K562 (cell line): Measurements from ENCODE around the gene ANO4. TPM values are rescaled to one million over a fixed set of nuclear protein-coding genes. Genes with fewer than 3 reads are reported as not detected.

Experiments
- ATAC-seq: fragments of 200-7000 bp; cut with Tn5 transposase; 3 replicates; pipeline ENCODE4 v1.9.1; 2020; ENCODE audit warnings: moderate library complexity
- BruUV-seq: library from RNA; stranded (reverse); fragments of 400-500 nt; replicated peaks from 2 replicates; lab custom pipeline; 2021; lab: Mats Ljungman, UMichigan
- CTCF ChIA-PET: fragments of 300-600 bp; formaldehyde crosslinking; extraction: SDS; loops from one replicate; lab custom pipeline; 2021; ENCODE audit warnings: low intra/inter-chr PET ratio; lab: Yijun Ruan, JAX
- POLR2A ChIA-PET: fragments of 300-600, 350-650 bp; sonication (Branson Sonifier 250); formaldehyde crosslinking; extraction: SDS; loops from one replicate; lab custom pipeline; 2021; ENCODE audit warnings: antibody characterized with exemption, inconsistent platforms; lab: Yijun Ruan, JAX
- DNase-seq, 4 experiments: peaks; one replicate each; pipeline versions ENCODE4 v3.0.0 to v3.0.0-alpha.2; 2011 to 2018; ENCODE audit warnings: low spot score in 3 of 4, mixed read lengths in 3 of 4; ENCODE audit errors: extremely low read depth in 1 of 4
- FAIRE-seq: peaks from 2 replicates; lab custom pipeline; 2011; peaks lifted over from hg19 to GRCh38; lab: Jason Lieb, UNC
- H2AFZ ChIP-seq: 2 replicates; pipeline ENCODE4 v1.6.0; 2011; ENCODE audit warnings: low read depth, low read length, control low read depth, inconsistent platforms
- H3K27ac ChIP-seq: fragments of 200-600 bp; 3 replicates; pipeline ENCODE4 v1.8.0; 2011; ENCODE audit warnings: low read depth, mild to moderate bottlenecking, control low read depth, inconsistent platforms, low read length, moderate library complexity, mixed read lengths; ENCODE audit errors: extremely low read depth
- H3K27me3 ChIP-seq, 2 experiments: fragments of 300-600 bp in 1 of 2; 2 replicates in 1 of 2; 3 replicates in 1 of 2; pipeline versions ENCODE4 v1.6.0 to v1.8.0; 2011; ENCODE audit warnings: inconsistent platforms in 2 of 2, low read length in 2 of 2, mild to moderate bottlenecking in 1 of 2, mixed read lengths in 1 of 2, moderate library complexity in 1 of 2; ENCODE audit not compliant: control insufficient read depth in 2 of 2, insufficient read depth in 2 of 2
- H3K36me3 ChIP-seq: fragments of 300-600 bp; 3 replicates; pipeline ENCODE4 v1.8.0; 2011; ENCODE audit warnings: mild to moderate bottlenecking, low read length, inconsistent platforms; ENCODE audit not compliant: control insufficient read depth, insufficient read depth
- H3K4me1 ChIP-seq, 2 experiments: fragments of 200-600 bp in 1 of 2; replicated peaks in 1 of 2; 2 replicates in 1 of 2; 3 replicates in 1 of 2; pipeline versions ENCODE4 v1.5.1 to v1.8.0; 2011; ENCODE audit warnings: inconsistent platforms in 2 of 2, low read length in 2 of 2, mild to moderate bottlenecking in 1 of 2, mixed read lengths in 1 of 2, moderate library complexity in 1 of 2; ENCODE audit not compliant: control insufficient read depth in 2 of 2, insufficient read depth in 2 of 2
- H3K4me2 ChIP-seq: 2 replicates; pipeline ENCODE4 v1.6.1; 2011; ENCODE audit warnings: low read length, control low read depth, inconsistent platforms, mixed read lengths; ENCODE audit not compliant: insufficient read depth
- H3K4me3 ChIP-seq: fragments of 200-600 bp; sonication (generic), shearing (Covaris generic); 2 replicates; pipeline ENCODE4 v1.5.1; 2016; ENCODE audit warnings: control low read depth, inconsistent platforms
- H3K79me2 ChIP-seq: fragments of 200-600 bp; 3 replicates; pipeline ENCODE4 v1.8.0; 2011; ENCODE audit warnings: low read length, inconsistent platforms; ENCODE audit not compliant: control insufficient read depth, insufficient read depth
- H3K9ac ChIP-seq, 2 experiments: 2 replicates each; pipeline versions ENCODE4 v1.6.0 to v1.6.1; 2011; ENCODE audit warnings: low read depth in 2 of 2, low read length in 2 of 2, control low read depth in 1 of 2, inconsistent platforms in 1 of 2, mild to moderate bottlenecking in 1 of 2, mixed read lengths in 1 of 2; ENCODE audit not compliant: insufficient read depth in 1 of 2
- H3K9me1 ChIP-seq: one replicate; pipeline ENCODE4 v1.6.0; 2011; ENCODE audit warnings: inconsistent platforms, mild to moderate bottlenecking, low read length, moderate library complexity; ENCODE audit not compliant: control insufficient read depth, insufficient read depth
- H3K9me3 ChIP-seq: replicated peaks from 2 replicates; pipeline ENCODE4 v1.5.1; 2011; ENCODE audit warnings: low read depth, low read length, inconsistent platforms; ENCODE audit not compliant: control insufficient read depth, insufficient read depth
- H4K20me1 ChIP-seq: replicated peaks from 2 replicates; pipeline ENCODE4 v1.6.1; 2011; ENCODE audit warnings: low read length, inconsistent platforms, mixed read lengths; ENCODE audit not compliant: control insufficient read depth, insufficient read depth
- ARID3B ChIP-seq: fragments of 250-450 bp; sonication (Bioruptor Pico); IDR thresholded peaks from 2 replicates; pipeline ENCODE4 v1.4.0; 2020; ENCODE audit warnings: borderline replicate concordance
- BACH1 ChIP-seq: fragments of 200-800 bp; sonication (Bioruptor generic); IDR thresholded peaks from 2 replicates; pipeline ENCODE4 v1.6.1; 2016; ENCODE audit warnings: missing genetic modification characterization, missing compliant biosample characterization
- FOXA3 ChIP-seq, 2 experiments: fragments of 450-650 bp in 1 of 2; sonication (generic) in 1 of 2; formaldehyde crosslinking; IDR thresholded peaks in 1 of 2; conservative IDR thresholded peaks in 1 of 2; 2 replicates each; pipeline versions ENCODE4 v1.4.0 to v1.8.0; 2020 to 2022; ENCODE audit warnings: mild to moderate bottlenecking in 2 of 2, missing genetic modification reagents in 1 of 2
- ILK ChIP-seq: fragments of 450-650 bp; IDR thresholded peaks from 2 replicates; pipeline ENCODE4 v1.6.1; 2016; ENCODE audit warnings: missing genetic modification characterization, low read depth, mild to moderate bottlenecking, missing compliant biosample characterization, moderate library complexity, borderline replicate concordance
- NEUROD1 ChIP-seq: fragments of 150-350 bp; IDR thresholded peaks from 2 replicates; pipeline ENCODE4 v1.6.1; 2014; ENCODE audit warnings: borderline replicate concordance, low read length, low read depth; ENCODE audit not compliant: partially characterized antibody
- SRSF7 ChIP-seq: fragments of 200-400 bp; formaldehyde crosslinking; optimal IDR thresholded peaks from 2 replicates; pipeline ENCODE3; 2017; ENCODE audit warnings: mild to moderate bottlenecking, low read depth, low read length
- TSC22D4 ChIP-seq: fragments of 450-650 bp; IDR thresholded peaks from 2 replicates; pipeline ENCODE4 v1.6.1; 2016; ENCODE audit warnings: missing genetic modification characterization, missing biosample characterization, control low read depth
- ZBTB40 ChIP-seq, 2 experiments: fragments of 450-650 bp in 1 of 2; sonication (generic) in 1 of 2; formaldehyde crosslinking in 1 of 2; IDR thresholded peaks; 2 replicates each; pipeline versions ENCODE4 v1.7.1 to v1.9.0; 2016 to 2022; ENCODE audit warnings: inconsistent platforms in 1 of 2, mild to moderate bottlenecking in 1 of 2, missing genetic modification reagents in 1 of 2
- ZFX ChIP-seq: sonication (generic); formaldehyde crosslinking; IDR thresholded peaks from 2 replicates; pipeline ENCODE4 v1.8.0; 2022; ENCODE audit warnings: mild to moderate bottlenecking, missing genetic modification reagents, moderate library complexity
- ZKSCAN8 ChIP-seq: fragments of 200-800 bp; sonication (Bioruptor generic); IDR thresholded peaks from 2 replicates; pipeline ENCODE4 v1.6.1; 2016; ENCODE audit warnings: missing genetic modification characterization, missing compliant biosample characterization
- ZNF444 ChIP-seq: fragments of 250-450 bp; sonication (Bioruptor Pico); IDR thresholded peaks from 2 replicates; pipeline ENCODE4 v1.4.0; 2020; ENCODE audit warnings: mild to moderate bottlenecking, moderate library complexity
- ZNF445 ChIP-seq: fragments of 250-450 bp; sonication (Bioruptor Pico); IDR thresholded peaks from 2 replicates; pipeline ENCODE4 v1.4.0; 2020; ENCODE audit warnings: low read depth, mild to moderate bottlenecking, moderate library complexity
- WGBS: fragments of 100-300 bp; shearing (Covaris generic); methylation state at CpG from one replicate; pipeline ENCODE4 v1.1.6; 2016; ENCODE audit warnings: low coverage, mixed read lengths; ENCODE audit not compliant: insufficient coverage; ENCODE audit errors: missing lambda C conversion rate; 5-methylcytosine and 5-hydroxymethylcytosine counted together
- in situ Hi-C: fragments of 300-500 bp; cut with MboI; formaldehyde crosslinking; loops from 4 replicates; pipeline ENCODE4 v1.15.0; 2018; ENCODE audit warnings: inconsistent platforms, mixed read lengths
- intact Hi-C: fragments of 100-400 bp; cut with micrococcal nuclease; formaldehyde crosslinking; loops from 2 replicates; pipeline ENCODE4 v1.14.2; 2022
- polyA plus RNA-seq, 8 experiments: library from polyadenylated mRNA; depleted of rRNA in 4 of 8; stranded (reverse) in 5 of 8; unstranded in 3 of 8; fragments of >200 nt; fragmentation: Nextera tagmentation in 2 of 8; fragmentation: Illumina TruSeq in 1 of 8; extraction: Ambion mirVana in 2 of 8; extraction: Trizol in 1 of 8; gene quantifications; 2 replicates each; pipeline versions ENCODE4 v1.2.1 to v1.2.3, GENCODE V29; 2011 to 2014; ENCODE audit warnings: inconsistent platforms in 1 of 8, missing spikeins in 1 of 8
- total RNA-seq, 7 experiments: library from RNA; depleted of rRNA in 6 of 7; stranded (reverse); fragments of >200 nt in 6 of 7; fragmentation: Illumina TruSeq in 2 of 7; extraction: Trizol in 2 of 7; gene quantifications; 2 replicates each; pipeline versions ENCODE4 v1.2.1 to v1.2.3, GENCODE V29; 2011 to 2021; ENCODE audit warnings: low replicate concordance in 1 of 7

ANO4 gene
- total and polyA plus RNA-seq, 9 of the 15 experiments (the other 6 are each of a cell fraction or from before 2014, with no cell fraction given): not detected

- Histone ChIP-seq H3K36me3 (no peaks in the 10 kb centered on the region), H3K9me3 (no peaks in the 10 kb centered on the region), H3K9me1 (no peaks in the 10 kb centered on the region), H3K27me3 (no peaks in the 10 kb centered on the region), H4K20me1 (no peaks in the 10 kb centered on the region), H3K4me1 (no peaks in the 10 kb centered on the region), H3K4me3 (no peak overlapping the region), H3K9ac (no peak overlapping the region), H3K4me2 (no peak overlapping the region), H2AFZ (no peak overlapping the region), H3K79me2 (no peaks in the 10 kb centered on the region), H3K27ac (no peak overlapping the region)
- WGBS: 0% methylated on average over 2 of the region's 2 CpGs
- intact Hi-C loops: no loop called here
- DNase-seq: no peak
- FAIRE-seq: no peak
- no peak for ATAC-seq
- BruUV-seq: no TSS peak
- CTCF ChIA-PET: interaction anchor here (0.6 kb wide), 1 partner anchor 295 kb away, joined by 3 read pairs; no protein-coding TSS in a partner anchor
- POLR2A ChIA-PET: no interaction called here
- in situ Hi-C loops: no loop called here
- TF ChIP-seq ZNF445 (CRISPR knock-in tag): no peak
- TF ChIP-seq ZKSCAN8 (CRISPR knock-in tag): no peak
- no peak for TF ChIP-seq NEUROD1
- no peak for TF ChIP-seq ZBTB40 (IDR thresholded peaks at IDR 0.05)
- TF ChIP-seq ZBTB40 (CRISPR knock-in tag; IDR thresholded peaks at IDR 0.05): no peak
- no peak for TF ChIP-seq ZNF444 (CRISPR knock-in tag)
- TF ChIP-seq FOXA3 (CRISPR knock-in tag; conservative IDR thresholded peaks at IDR 0.05 in 1 of 2, IDR thresholded peaks at IDR 0.05 in 1 of 2): no peak
- TF ChIP-seq ARID3B (CRISPR knock-in tag): no peak
- no peak for TF ChIP-seq SRSF7
- TF ChIP-seq BACH1 (tag): no peak
- TF ChIP-seq ILK (tag): no peak
- TF ChIP-seq TSC22D4: no peak
- TF ChIP-seq ZFX (CRISPR knock-in tag): no peak
These were observed 145.9 kb downstream of the ANO4 start for GRCh38 chr12:100940503-100940902.
